Measurements from ENCODE around the gene ANKRD28. TPM values are rescaled to one million over a fixed set of nuclear protein-coding genes. Genes with fewer than 3 reads are reported as not detected.

Gene ANKRD28
- total and polyA plus RNA-seq, 2 donors from 2014 or later = 9.8 to 72.4 TPM

DNA sequence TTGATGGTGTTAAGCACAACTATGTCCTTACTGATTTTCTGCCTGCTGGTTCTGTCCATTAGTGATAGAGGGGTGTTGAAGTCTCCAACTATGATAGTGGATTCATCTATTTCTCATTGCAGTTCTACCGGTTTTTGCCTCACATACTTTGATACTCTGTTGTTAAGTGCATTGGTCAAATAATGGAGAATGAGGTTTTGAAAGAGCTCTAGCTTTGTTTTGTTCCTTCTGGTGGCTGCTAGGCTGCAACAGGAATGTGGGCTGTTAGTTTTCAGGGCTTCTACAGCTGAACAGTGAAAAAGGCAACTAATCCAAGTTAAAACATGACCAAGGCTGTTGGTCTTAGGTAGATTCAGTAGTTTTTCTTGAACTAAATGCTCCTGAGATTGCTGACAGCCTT, 133.6 kb downstream of the ANKRD28 start:
- TF ChIP-seq, protein P1, sequence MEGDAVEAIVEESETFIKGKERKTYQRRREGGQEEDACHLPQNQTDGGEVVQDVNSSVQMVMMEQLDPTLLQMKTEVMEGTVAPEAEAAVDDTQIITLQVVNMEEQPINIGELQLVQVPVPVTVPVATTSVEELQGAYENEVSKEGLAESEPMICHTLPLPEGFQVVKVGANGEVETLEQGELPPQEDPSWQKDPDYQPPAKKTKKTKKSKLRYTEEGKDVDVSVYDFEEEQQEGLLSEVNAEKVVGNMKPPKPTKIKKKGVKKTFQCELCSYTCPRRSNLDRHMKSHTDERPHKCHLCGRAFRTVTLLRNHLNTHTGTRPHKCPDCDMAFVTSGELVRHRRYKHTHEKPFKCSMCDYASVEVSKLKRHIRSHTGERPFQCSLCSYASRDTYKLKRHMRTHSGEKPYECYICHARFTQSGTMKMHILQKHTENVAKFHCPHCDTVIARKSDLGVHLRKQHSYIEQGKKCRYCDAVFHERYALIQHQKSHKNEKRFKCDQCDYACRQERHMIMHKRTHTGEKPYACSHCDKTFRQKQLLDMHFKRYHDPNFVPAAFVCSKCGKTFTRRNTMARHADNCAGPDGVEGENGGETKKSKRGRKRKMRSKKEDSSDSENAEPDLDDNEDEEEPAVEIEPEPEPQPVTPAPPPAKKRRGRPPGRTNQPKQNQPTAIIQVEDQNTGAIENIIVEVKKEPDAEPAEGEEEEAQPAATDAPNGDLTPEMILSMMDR (IDR thresholded peaks at IDR 0.05; ENCODE audit: borderline replicate concordance, extremely low read depth, insufficient read depth) = no peak
- Histone ChIP-seq H3K9ac (ENCODE audit: low read length in 3 of 3) (no peak overlapping the region), H3K36me3 (ENCODE audit: control insufficient read depth in 2 of 3, insufficient read depth in 3 of 3, low read length in 3 of 3) (peaks cover 0 to 8% (median 6%) of the 10 kb centered on the region in 3 donors), H3K9me3 (ENCODE audit: control insufficient read depth in 2 of 3, insufficient read depth in 1 of 3, low read length in 3 of 3) (no peaks in the 10 kb centered on the region), H3K27ac (ENCODE audit: low read depth in 2 of 2, low read length in 2 of 2) (no peak overlapping the region), H3K27me3 (ENCODE audit: control insufficient read depth, insufficient read depth, low read length) (no peaks in the 10 kb centered on the region), H3K4me3 (ENCODE audit: low read length in 3 of 3) (no peak overlapping the region), H3K4me1 (ENCODE audit: control insufficient read depth in 2 of 3, insufficient read depth in 2 of 3, low read depth in 1 of 3, low read length in 3 of 3) (no peaks in the 10 kb centered on the region)
- intact Hi-C loops (cut with DNase I) = no loop called here
- DNase-seq = no peak
- no peak for FAIRE-seq

DNA sequence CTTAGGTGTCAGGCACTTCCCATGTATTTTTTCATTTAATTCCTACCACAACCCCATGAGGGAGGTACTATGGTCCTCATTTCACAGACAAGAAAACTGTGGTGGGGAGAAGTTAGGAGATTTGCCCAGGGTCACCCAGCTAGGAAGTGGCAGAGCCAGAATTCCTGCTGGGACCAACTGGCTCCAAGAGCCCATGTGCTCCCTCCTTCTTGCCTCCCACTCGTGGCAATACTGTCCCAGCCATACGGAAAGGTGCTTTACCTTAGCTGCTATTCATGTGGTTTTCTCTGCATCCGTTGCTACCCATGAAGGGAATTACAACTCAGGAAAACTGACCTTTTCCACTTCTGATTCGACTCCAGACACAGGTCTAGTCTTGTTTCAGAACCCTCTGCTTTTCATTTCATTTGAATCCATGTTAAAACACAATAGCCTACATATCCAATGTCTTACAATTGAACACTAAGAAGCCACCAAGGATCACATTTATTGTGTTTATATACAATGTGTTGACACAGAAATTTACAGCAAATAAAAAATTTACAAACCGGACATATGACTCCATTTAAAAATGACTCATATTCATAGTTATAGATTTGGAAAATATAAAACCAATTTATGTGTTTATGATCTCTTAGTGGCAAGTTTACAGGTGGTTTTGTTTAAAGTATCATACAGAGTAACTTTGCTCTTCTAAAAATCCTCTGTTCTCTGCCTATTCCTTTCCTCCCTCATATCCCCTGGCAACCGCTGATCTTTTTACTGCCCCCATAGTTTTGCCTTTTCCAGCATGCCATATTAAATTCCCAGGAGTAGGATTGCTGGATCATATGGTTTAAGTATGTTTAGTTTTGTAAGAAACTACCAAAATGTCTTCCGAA, 137.5 kb downstream of the ANKRD28 start:
- H3K27ac ChIP-seq (ENCODE audit: low read depth in 2 of 2, low read length in 2 of 2) = no peak overlapping the region
- no peaks in the 10 kb centered on the region for H3K27me3 ChIP-seq (ENCODE audit: control insufficient read depth, insufficient read depth, low read length)
- no peak overlapping the region for H3K9ac ChIP-seq (ENCODE audit: low read length in 3 of 3)
- FAIRE-seq = no peak
- H3K4me3 ChIP-seq (ENCODE audit: low read length in 3 of 3) = no peak overlapping the region
- DNase-seq = no peak
- H3K36me3 ChIP-seq (ENCODE audit: control insufficient read depth in 2 of 3, insufficient read depth in 3 of 3, low read length in 3 of 3) = no peaks in the 10 kb centered on the region
- TF ChIP-seq, protein P1 (IDR thresholded peaks at IDR 0.05; ENCODE audit: borderline replicate concordance, extremely low read depth, insufficient read depth) = no peak
- intact Hi-C loops (cut with DNase I) = no loop called here
- H3K9me3 ChIP-seq (ENCODE audit: control insufficient read depth in 2 of 3, insufficient read depth in 1 of 3, low read length in 3 of 3) = peaks cover 0 to 13% (median 4%) of the 10 kb centered on the region in 3 donors
- no peaks in the 10 kb centered on the region for H3K4me1 ChIP-seq (ENCODE audit: control insufficient read depth in 2 of 3, insufficient read depth in 2 of 3, low read depth in 1 of 3, low read length in 3 of 3)

DNA sequence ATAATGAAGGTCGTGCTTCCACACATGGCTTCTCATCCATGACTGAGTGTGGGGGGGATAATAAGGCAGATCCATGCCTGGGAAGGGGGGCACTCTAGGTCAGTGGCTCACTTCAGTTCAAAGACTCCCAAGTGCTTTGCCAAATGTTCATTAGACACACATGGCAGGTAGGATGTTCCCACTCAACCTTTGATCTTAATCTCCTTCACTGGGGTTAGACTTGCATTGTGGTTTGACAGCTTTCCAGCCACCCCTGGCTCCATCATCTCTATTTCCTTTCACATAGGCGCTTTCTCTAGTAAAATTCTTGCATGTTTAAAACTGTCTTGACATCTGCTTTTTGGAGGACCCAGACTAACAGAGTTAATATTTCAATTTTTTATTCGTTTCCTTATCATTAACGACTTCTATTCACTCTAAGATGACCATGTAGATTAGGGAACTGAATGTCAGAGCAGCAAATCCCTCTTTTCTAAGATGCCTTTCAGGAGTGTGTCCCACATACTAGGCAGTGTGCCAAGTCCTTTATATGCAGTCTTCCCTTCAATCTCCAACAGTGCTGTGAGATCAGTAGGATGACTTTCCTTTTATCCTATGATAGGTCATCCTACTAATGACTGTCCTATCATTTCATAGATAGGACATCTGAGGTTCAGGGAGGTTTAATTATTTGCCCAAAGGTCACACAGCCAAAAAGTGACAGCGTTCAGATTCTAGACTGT, 138.4 kb downstream of the ANKRD28 start:
- intact Hi-C loops (cut with DNase I) = no loop called here
- TF ChIP-seq, protein P1 (IDR thresholded peaks at IDR 0.05; ENCODE audit: borderline replicate concordance, extremely low read depth, insufficient read depth) = no peak
- Histone ChIP-seq H3K27me3 (ENCODE audit: control insufficient read depth, insufficient read depth, low read length) (no peaks in the 10 kb centered on the region), H3K9ac (ENCODE audit: low read length in 3 of 3) (no peak overlapping the region), H3K9me3 (ENCODE audit: control insufficient read depth in 2 of 3, insufficient read depth in 1 of 3, low read length in 3 of 3) (peaks cover 0 to 13% (median 4%) of the 10 kb centered on the region in 3 donors), H3K4me3 (ENCODE audit: low read length in 3 of 3) (no peak overlapping the region), H3K4me1 (ENCODE audit: control insufficient read depth in 2 of 3, insufficient read depth in 2 of 3, low read depth in 1 of 3, low read length in 3 of 3) (no peaks in the 10 kb centered on the region), H3K36me3 (ENCODE audit: control insufficient read depth in 2 of 3, insufficient read depth in 3 of 3, low read length in 3 of 3) (no peaks in the 10 kb centered on the region), H3K27ac (ENCODE audit: low read depth in 2 of 2, low read length in 2 of 2) (no peak overlapping the region)
- FAIRE-seq = no peak
- DNase-seq = no peak

Data from kidney (tissue), 14 donors.